HG03457 (cell line): Measurements from ENCODE around the gene MEX3D.
"Not testable (repeated sequence)": the region's sequence is repeated elsewhere in the genome, so short reads cannot be mapped to it uniquely, and the experiment has no call there.

Source experiments
- ATAC-seq: cut with Tn5 transposase; IDR thresholded peaks from one replicate; pipeline ENCODE4 v1.9.1; 2021; ENCODE audit warnings: moderate number of reproducible peaks; ENCODE audit not compliant: unreplicated experiment

MEX3D gene

DNA sequence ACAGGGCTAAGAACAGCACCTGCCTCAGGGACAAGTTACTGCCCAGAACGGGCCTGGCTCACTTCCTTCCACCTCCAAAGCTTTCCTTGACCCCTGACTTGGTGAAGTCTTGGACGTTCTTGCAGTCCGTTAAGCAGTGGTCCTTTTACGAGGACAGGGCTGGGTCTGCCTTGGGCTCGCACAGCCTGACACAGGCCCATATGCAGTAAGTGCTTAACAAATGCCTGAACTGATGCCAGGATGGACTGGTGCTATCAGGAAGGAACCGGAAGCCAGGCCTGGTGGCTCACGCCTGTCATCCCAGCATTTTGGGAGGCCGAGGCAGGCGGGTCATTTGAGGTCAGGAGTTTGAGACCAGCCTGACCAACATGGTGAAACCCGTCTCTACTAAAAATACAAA, 46.1 kb downstream of the MEX3D start:
- no peak for ATAC-seq

- no peak for ATAC-seq
These were observed 46.5 kb downstream of the MEX3D start for GRCh38 chr19:1521636-1522035.

DNA sequence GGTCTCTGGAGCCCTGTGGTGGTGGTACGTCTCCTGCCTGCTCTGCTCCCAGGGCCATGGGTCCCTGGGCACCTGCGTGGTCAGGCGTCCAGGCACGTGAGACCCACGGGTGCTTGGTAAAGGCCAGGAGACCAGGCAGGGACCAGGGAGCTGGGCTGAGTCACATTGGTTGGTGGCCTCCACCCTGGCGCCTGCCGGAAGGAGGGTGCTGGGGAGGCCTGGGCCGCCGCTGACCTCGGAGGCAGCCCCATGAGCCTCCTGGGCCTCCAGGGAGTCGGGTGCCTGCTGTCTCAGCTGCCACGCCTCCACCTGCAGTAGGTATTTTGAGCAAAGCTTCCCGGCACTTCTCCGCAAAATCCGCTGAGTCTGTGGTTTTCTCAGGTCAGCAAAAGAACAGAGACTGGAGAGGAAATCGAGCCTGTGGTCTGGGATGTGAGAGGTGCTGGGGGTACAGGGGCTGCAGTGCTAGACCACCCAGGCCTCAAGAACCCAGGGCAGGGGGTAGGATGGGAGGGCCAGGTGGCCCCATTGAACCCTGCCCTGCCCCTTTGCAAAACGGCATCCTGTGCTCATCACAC, 47.8 kb downstream of the MEX3D start:
- ATAC-seq = no peak

DNA sequence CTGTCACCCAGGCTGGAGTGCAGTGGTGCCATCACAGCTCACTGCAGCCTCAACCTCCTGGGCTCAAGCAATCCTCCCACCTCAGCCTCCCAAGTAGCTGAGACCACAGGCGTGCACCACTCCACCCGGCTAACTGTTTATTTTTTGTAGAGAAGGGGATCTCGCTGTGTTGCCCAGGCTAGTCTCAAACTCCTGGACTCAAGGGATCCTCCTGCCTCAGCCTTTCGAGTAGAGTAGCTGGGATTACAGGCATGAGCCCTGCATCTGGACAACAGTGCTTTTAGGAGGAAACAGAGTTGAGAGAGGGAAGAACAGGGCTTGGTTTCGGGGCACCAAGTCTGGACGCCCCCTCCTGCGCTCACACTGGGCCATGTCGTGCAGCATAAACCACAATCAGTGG, 48.3 kb downstream of the MEX3D start:
- ATAC-seq = not testable (repeated sequence)

DNA sequence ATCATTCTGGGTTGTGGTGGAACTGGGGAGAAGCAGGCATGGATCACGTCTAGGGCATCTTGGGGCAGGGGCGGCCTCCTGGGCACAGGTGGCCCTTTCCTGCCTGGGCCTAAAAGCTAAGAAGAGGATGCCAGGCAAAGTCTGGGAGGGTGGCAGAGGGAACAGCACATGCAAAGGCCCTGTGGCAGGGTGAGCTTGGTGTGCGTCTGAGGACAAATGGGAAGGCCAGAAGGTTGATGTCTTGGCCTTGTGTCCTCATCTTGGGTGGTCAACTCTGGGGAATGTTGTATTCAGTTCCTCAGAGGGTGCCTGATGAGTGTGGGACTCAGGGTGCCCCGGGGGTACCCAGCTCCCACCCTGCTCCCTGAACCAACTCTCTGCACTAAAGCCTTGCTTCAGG, 49.7 kb downstream of the MEX3D start:
- no peak for ATAC-seq

GRCh38 chr19:1516395-1516753, 51.8 kb downstream of the MEX3D start:
- no peak for ATAC-seq

GRCh38 chr19:1514986-1515721, 53.0 kb downstream of the MEX3D start:
- ATAC-seq = no peak

- no peak for ATAC-seq
These were observed 53.8 kb downstream of the MEX3D start for GRCh38 chr19:1514295-1514661.

DNA sequence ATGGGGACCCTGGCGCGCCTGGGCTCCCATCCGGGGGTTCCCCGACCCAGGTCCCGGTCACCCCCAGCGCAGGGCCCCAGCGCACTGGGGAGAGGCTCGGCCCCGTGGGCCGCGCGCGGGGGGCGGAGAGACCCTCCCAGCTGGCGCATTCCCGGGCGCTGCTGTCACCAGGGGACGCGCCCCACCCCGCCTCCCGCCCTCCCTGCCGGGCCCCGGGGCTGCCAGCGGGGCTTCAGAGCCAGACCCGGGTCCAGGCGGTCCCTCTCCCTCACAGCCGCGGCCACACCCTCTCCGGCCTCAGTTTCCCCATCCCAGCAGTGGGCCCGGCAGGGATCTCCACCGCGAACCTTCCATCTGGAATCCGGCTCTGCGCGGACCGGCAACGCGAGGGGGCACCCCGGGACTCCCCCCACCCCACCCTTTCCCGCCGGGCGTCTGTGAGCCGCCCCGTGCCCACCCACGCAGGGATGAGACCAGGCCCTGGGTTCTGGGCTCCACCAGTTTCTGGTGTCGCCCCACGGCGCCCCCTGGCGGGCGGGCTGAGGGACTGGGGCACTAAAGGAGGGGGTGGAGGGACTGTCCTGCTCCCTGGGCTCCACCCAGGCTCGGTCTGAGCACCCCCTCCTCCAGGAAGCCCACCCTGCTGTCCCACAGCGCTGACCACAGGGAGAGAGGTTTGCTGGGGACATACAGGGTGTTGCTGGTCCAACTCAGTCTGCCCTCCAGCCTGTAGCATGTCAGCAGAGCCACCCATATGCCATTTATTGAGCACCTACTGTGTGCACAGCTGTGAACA, 54.4 kb downstream of the MEX3D start:
- ATAC-seq = no peak

GRCh38 chr19:1512671-1513498, 55.2 kb downstream of the MEX3D start, which contains the start of gene ADAMTSL5:
Gene ADAMTSL5 (minus strand): TSS chr19:1513019. CDS start chr19:1510943, 2,076 bp downstream.
- no peak for ATAC-seq

GRCh38 chr19:1511318-1512317, 56.5 kb downstream of the MEX3D start:
- ATAC-seq = no peak

DNA sequence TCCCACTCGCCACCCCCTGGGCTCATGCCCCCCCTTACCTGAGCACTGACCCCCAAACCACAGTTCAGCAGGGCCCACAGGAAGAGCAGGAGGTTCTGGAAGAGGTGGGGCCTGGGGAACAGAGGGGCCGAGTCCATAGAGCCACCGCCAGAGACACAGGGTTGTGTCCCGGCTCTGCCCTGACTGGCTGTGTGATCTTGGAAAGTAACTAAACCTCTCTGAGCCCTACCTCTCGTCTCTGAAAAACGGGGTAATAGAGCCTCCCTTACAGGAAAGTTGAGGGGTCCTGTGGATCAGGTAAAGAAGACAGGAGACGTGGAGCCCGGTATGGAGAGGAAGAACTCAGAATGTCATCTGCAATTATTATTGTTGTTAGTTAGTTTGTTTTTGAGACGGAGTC, 57.3 kb downstream of the MEX3D start:
- ATAC-seq = no peak

- no peak for ATAC-seq
These were observed 57.7 kb downstream of the MEX3D start for GRCh38 chr19:1510442-1510806.

DNA sequence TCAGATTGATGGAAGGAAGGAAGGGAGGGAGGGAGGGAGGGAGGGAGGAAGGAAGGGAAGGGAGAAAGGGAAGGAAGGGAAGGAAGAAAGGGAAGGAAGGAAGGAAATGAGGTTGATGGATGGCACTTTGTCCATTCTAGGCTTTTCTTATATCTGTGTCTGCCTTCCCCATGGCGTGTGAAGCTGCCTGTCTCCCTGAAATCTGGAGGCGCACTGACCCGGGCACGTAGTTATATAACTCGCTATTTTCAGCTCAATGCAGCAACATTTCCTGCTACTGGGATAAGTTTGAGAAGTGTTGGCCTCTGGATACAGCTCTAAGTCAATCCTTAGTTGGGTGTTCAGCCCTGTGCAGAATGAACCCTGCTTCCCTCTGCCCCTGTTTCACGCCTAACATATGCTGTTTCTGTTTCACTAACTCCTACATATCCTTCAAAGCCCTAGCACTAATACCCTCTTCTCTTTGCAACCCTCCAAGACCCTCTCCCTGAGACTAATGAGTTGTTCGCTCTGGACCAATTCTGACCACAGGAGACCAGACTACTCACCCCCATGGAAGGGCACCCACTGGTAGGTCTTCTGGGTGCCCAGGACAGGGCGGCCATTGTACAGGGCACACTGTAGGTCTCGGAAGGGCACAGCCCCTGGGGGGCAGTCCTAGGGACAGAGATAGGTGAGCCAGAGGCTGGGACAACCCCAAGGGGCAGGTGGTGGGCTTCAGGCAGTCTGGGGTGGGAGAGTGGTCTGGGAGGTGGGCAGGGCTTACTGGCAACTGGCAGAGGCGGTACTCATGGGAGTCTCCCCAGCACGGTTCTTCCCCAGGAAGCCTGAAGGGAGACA, 58.3 kb downstream of the MEX3D start:
- no peak for ATAC-seq

GRCh38 chr19:1508507-1508856, 59.6 kb downstream of the MEX3D start:
- no peak for ATAC-seq

DNA sequence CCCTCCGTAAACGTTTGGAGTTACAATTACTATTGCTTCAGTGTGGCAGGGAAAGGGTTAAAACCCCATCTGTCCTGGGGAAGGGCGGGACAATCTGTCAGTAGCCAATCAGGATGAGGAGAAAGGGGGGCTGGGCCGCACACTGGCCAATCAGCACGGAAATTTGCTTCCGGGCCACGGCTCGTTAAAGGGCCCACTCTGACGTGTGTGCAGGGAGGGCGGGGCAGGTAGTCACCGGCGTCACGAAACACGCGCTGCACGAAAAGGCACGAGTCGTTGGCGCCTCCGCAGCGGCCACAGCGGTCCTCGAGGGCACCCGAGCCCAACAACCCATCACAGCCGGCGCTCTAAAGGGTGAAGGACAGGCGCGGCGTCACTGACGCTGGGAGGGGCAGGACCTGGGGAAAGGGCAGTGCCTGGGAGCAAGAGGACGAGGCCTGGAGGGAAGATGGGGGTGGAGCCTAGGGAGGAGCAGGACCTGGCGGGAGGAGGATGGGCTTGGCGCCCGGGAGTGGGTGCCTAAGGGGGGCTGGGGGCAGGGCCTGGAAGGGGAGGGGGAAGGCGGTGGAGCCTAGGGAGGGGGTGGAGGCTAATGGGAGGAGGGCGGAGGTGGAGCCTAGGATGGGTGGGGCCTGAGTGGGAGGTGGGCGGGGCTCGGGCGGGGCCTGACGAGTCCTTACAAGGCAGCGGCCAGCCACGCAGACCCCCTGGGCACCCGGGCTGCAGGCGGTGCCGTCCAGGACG, 60.2 kb downstream of the MEX3D start:
- no peak for ATAC-seq

- ATAC-seq = no peak
These were observed 60.9 kb downstream of the MEX3D start for GRCh38 chr19:1507192-1507660.
